HEK293 (cell line): ENCODE results near the gene LRP10.
A peak's percentile ranks its signal among the peaks of the same experiment; 100 is the strongest.

Experiments
- BCL11A ChIP-seq: fragments of 450-650 bp; formaldehyde crosslinking; IDR thresholded peaks from 2 replicates; pipeline ENCODE4 v1.5.1; 2016; ENCODE audit warnings: low read depth, missing biosample characterization, missing genetic modification characterization
- GLIS1 ChIP-seq: fragments of 450-650 bp; formaldehyde crosslinking; IDR thresholded peaks from 2 replicates; pipeline ENCODE4 v1.5.1; 2016; ENCODE audit warnings: missing biosample characterization, missing genetic modification characterization
- HIC1 ChIP-seq: fragments of 450-650 bp; formaldehyde crosslinking; IDR thresholded peaks from 2 replicates; pipeline ENCODE4 v1.5.1; 2016; ENCODE audit warnings: missing biosample characterization, missing genetic modification characterization
- KLF16 ChIP-seq: fragments of 450-650 bp; formaldehyde crosslinking; IDR thresholded peaks from 2 replicates; pipeline ENCODE4 v1.5.1; 2017; ENCODE audit warnings: missing biosample characterization, missing genetic modification characterization
- KLF8 ChIP-seq: fragments of 450-650 bp; formaldehyde crosslinking; IDR thresholded peaks from 2 replicates; pipeline ENCODE4 v1.5.1; 2016; ENCODE audit warnings: missing biosample characterization, missing genetic modification characterization
- MEIS1 ChIP-seq: sonication (generic); formaldehyde crosslinking; IDR thresholded peaks from 2 replicates; pipeline ENCODE4 v1.8.1; 2022; ENCODE audit warnings: missing genetic modification reagents, mild to moderate bottlenecking, borderline replicate concordance
- OSR2 ChIP-seq: fragments of 450-650 bp; formaldehyde crosslinking; IDR thresholded peaks from 2 replicates; pipeline ENCODE4 v1.5.1; 2016; ENCODE audit warnings: missing biosample characterization, missing genetic modification characterization
- REST ChIP-seq: fragments of 450-650 bp; formaldehyde crosslinking; IDR thresholded peaks from 2 replicates; pipeline ENCODE4 v1.5.1; 2016; ENCODE audit warnings: missing biosample characterization, missing genetic modification characterization
- TCF7L2 ChIP-seq: IDR thresholded peaks from 2 replicates; pipeline ENCODE4 v1.6.1; 2011; ENCODE audit warnings: low read depth, mild to moderate bottlenecking, inconsistent platforms, low read length, moderate library complexity, borderline replicate concordance
- WT1 ChIP-seq: fragments of 450-650 bp; formaldehyde crosslinking; IDR thresholded peaks from 2 replicates; pipeline ENCODE4 v1.5.1; 2016; ENCODE audit warnings: missing biosample characterization, missing genetic modification characterization
- ZBTB1 ChIP-seq: fragments of 450-650 bp; formaldehyde crosslinking; IDR thresholded peaks from 2 replicates; pipeline ENCODE4 v1.5.1; 2016; ENCODE audit warnings: missing biosample characterization, missing genetic modification characterization
- ZBTB17 ChIP-seq: fragments of 450-650 bp; formaldehyde crosslinking; IDR thresholded peaks from 2 replicates; pipeline ENCODE4 v1.5.1; 2016; ENCODE audit warnings: missing biosample characterization, missing genetic modification characterization
- ZFP41 ChIP-seq: fragments of 450-650 bp; formaldehyde crosslinking; IDR thresholded peaks from 2 replicates; pipeline ENCODE4 v1.5.1; 2016; ENCODE audit warnings: missing biosample characterization, missing genetic modification characterization, borderline replicate concordance
- ZNF18 ChIP-seq: fragments of 450-650 bp; formaldehyde crosslinking; IDR thresholded peaks from 2 replicates; pipeline ENCODE4 v1.5.1; 2016; ENCODE audit warnings: missing biosample characterization, missing genetic modification characterization
- ZNF24 ChIP-seq: fragments of 450-650 bp; formaldehyde crosslinking; IDR thresholded peaks from 2 replicates; pipeline ENCODE4 v1.5.1; 2016; ENCODE audit warnings: missing biosample characterization, missing genetic modification characterization
- ZNF274 ChIP-seq, 2 experiments: fragments of 200-500 bp in 1 of 2; fragments of 450-650 bp in 1 of 2; sonication (Bioruptor generic) in 1 of 2; formaldehyde crosslinking in 1 of 2; IDR thresholded peaks; 2 replicates each; pipeline versions ENCODE4 v1.5.1 to v1.6.1; 2014 to 2016; ENCODE audit warnings: borderline replicate concordance in 1 of 2, inconsistent platforms in 1 of 2, low read length in 1 of 2, missing biosample characterization in 1 of 2, missing genetic modification characterization in 1 of 2
- ZNF341 ChIP-seq: fragments of 450-650 bp; formaldehyde crosslinking; IDR thresholded peaks from 2 replicates; pipeline ENCODE4; 2016; ENCODE audit warnings: low read depth, missing biosample characterization, missing genetic modification characterization
- ZNF362 ChIP-seq: fragments of 450-650 bp; formaldehyde crosslinking; IDR thresholded peaks from 2 replicates; pipeline ENCODE4 v1.5.1; 2016; ENCODE audit warnings: missing biosample characterization, missing genetic modification characterization
- ZNF521 ChIP-seq: fragments of 450-650 bp; formaldehyde crosslinking; IDR thresholded peaks from 2 replicates; pipeline ENCODE4 v1.5.1; 2017; ENCODE audit warnings: missing biosample characterization, mild to moderate bottlenecking, missing genetic modification characterization
- ZNF558 ChIP-seq: fragments of 450-650 bp; formaldehyde crosslinking; IDR thresholded peaks from 2 replicates; pipeline ENCODE4 v1.5.1; 2016; ENCODE audit warnings: missing biosample characterization, missing genetic modification characterization
- ZNF623 ChIP-seq: fragments of 450-650 bp; formaldehyde crosslinking; IDR thresholded peaks from 2 replicates; pipeline ENCODE4 v1.5.1; 2016; ENCODE audit warnings: missing biosample characterization, missing genetic modification characterization
- ZNF624 ChIP-seq: fragments of 450-650 bp; formaldehyde crosslinking; IDR thresholded peaks from 2 replicates; pipeline ENCODE4 v1.5.1; 2017; ENCODE audit warnings: missing biosample characterization, missing genetic modification characterization
- ZNF660 ChIP-seq: fragments of 450-650 bp; IDR thresholded peaks from 2 replicates; pipeline ENCODE4 v1.5.1; 2018; ENCODE audit warnings: missing biosample characterization, mild to moderate bottlenecking, missing genetic modification characterization
- ZSCAN5A ChIP-seq: fragments of 450-650 bp; formaldehyde crosslinking; IDR thresholded peaks from 2 replicates; pipeline ENCODE4 v1.5.1; 2016; ENCODE audit warnings: missing biosample characterization, missing genetic modification characterization
- TF ChIP-seq, protein P1 (sequence below): fragments of 450-650 bp; formaldehyde crosslinking; IDR thresholded peaks from 2 replicates; pipeline ENCODE4 v1.5.1; 2016; ENCODE audit warnings: missing biosample characterization, missing genetic modification characterization
- TF ChIP-seq, protein P2 (sequence below): fragments of 450-650 bp; formaldehyde crosslinking; IDR thresholded peaks from 2 replicates; pipeline ENCODE4 v1.5.1; 2017; ENCODE audit warnings: missing biosample characterization, missing genetic modification characterization

LRP10 gene

DNA sequence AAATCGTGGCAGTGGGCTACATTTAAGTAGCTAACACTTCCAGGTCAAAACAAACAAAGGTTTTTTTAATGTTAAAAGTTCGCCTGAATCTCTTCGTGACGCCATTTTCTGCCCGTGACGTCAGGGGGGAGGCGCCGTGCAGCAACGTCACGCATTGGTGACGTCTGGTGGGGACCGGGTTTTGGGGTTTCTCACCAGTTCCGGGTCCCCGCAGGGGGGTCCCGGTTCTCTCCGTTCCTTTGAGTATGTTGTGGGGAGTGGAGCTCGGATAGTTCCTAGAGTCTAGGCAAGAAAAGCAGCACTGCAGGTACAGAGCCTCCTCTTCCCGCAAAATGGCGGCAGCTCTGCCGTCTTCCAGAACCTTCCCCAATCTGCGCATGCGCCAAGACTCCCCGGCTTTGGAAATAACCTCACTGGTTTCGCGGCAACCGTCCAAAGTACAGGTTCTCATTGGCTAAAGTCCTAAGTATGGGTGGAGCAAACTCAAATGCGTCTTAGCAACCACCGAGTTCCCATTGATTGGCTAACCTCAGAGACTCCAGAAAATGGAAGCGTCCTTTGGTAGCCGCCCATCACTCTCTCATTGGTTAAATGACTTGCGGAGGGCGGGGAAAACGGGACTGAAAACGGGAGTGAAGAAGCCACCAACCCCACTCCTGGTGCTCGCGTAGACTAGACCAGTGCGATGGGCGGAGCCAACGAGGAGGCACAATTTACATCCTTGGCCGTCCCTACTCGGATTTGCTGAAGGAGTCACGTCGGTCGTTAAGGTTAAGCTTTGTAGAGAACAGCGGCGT, 47.5 kb downstream of the LRP10 start, which contains the start of gene RBM23 (continued):
- TF ChIP-seq, protein P1, sequence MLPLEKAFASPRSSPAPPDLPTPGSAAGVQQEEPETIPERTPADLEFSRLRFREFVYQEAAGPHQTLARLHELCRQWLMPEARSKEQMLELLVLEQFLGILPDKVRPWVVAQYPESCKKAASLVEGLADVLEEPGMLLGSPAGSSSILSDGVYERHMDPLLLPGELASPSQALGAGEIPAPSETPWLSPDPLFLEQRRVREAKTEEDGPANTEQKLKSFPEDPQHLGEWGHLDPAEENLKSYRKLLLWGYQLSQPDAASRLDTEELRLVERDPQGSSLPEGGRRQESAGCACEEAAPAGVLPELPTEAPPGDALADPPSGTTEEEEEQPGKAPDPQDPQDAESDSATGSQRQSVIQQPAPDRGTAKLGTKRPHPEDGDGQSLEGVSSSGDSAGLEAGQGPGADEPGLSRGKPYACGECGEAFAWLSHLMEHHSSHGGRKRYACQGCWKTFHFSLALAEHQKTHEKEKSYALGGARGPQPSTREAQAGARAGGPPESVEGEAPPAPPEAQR (tag by site-specific recombination), result no peak
- no peak for TF ChIP-seq GLIS1 (tag by site-specific recombination)
- TF ChIP-seq ZNF558, result no peak
- TF ChIP-seq ZBTB17 (tag by site-specific recombination), result no peak
- no peak for TF ChIP-seq ZNF274 (IDR thresholded peaks at IDR 0.05; ENCODE audit: low read length)
- TF ChIP-seq ZNF274 (tag by site-specific recombination; IDR thresholded peaks at IDR 0.05; ENCODE audit: borderline replicate concordance), result no peak
- peak; percentile 18; the same call in 1 of the 2 replicates for TF ChIP-seq WT1 (tag by site-specific recombination)
- TF ChIP-seq ZFP41 (tag by site-specific recombination), result no peak
- TF ChIP-seq BCL11A, result no peak
- TF ChIP-seq KLF16 (tag by site-specific recombination), result peak; percentile 63; the same call in 1 of the 2 replicates
- TF ChIP-seq ZSCAN5A (tag by site-specific recombination), result no peak
- no peak for TF ChIP-seq ZNF362
- TF ChIP-seq MEIS1, result no peak
- TF ChIP-seq KLF8 (tag by site-specific recombination), result peak; percentile 71; the same call in 1 of the 2 replicates
- no peak for TF ChIP-seq HIC1
- no peak for TF ChIP-seq ZNF521 (tag by site-specific recombination)
- TF ChIP-seq ZNF18 (tag by site-specific recombination), result no peak
- TF ChIP-seq REST (tag by site-specific recombination), result no peak
- no peak; the same call in 1 of the 2 replicates for TF ChIP-seq ZNF341 (tag by site-specific recombination)
- TF ChIP-seq ZNF660 (tag by site-specific recombination), result no peak; the same call in 1 of the 2 replicates
- TF ChIP-seq ZNF623 (tag by site-specific recombination), result no peak
- no peak for TF ChIP-seq OSR2
- 0 out of 2 replicates have a peak, but pooled peaks have one; percentile 50 for TF ChIP-seq ZNF24 (tag by site-specific recombination)
- no peak for TF ChIP-seq TCF7L2
- TF ChIP-seq ZBTB1, result no peak
- TF ChIP-seq, protein P2, sequence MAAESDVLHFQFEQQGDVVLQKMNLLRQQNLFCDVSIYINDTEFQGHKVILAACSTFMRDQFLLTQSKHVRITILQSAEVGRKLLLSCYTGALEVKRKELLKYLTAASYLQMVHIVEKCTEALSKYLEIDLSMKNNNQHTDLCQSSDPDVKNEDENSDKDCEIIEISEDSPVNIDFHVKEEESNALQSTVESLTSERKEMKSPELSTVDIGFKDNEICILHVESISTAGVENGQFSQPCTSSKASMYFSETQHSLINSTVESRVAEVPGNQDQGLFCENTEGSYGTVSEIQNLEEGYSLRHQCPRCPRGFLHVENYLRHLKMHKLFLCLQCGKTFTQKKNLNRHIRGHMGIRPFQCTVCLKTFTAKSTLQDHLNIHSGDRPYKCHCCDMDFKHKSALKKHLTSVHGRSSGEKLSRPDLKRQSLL (tag by site-specific recombination), result no peak
- no peak for TF ChIP-seq ZNF624
